ENCODE measurements around the gene PTPRK. TPM values are rescaled to one million over a fixed set of nuclear protein-coding genes. Genes with fewer than 3 reads are reported as not detected.

The PTPRK gene
- total and polyA plus RNA-seq, 2 of the 8 experiments (the other 6 are each of a cell fraction or from before 2014, with no cell fraction given), result 11.4 to 47.3 TPM

DNA sequence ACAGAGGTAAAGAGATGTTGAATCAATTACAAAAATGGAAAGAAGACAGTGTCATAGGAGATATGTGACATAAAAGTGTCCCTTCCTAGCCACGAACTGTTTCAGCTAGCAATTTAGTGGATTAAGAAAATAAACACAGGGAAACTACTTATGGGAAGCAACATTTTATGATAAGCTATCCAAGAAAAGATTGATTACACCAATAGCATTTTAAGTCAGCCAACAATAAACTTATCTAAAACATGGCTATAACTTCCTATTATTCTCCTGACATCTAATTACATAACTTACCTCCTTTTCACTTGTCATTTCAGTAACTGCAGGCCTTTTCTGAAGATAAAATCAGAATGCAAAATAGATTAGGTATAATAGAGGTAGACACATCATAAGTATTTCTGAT lies 111.4 kb downstream of the PTPRK start:
- no peak overlapping the region for H3K18ac ChIP-seq (ENCODE audit: extremely low read depth, low read length)
- no peak overlapping the region for H3K4me3 ChIP-seq (ENCODE audit: extremely low read depth in 1 of 4, insufficient read depth in 2 of 4, low read depth in 3 of 4, low read length in 4 of 4)
- WGBS, 2 experiments (ENCODE audit: extremely low coverage in 1 of 2, insufficient coverage in 1 of 2, insufficient read length in 1 of 2, insufficient replicate concordance in 2 of 2, low coverage in 1 of 2, low lambda C conversion rate in 2 of 2, missing lambda C conversion rate in 1 of 2), result 87% methylated on average over 1 of the region's 1 CpG; no CpG with 5 or more reads in 1 of the 2 experiments
- H3K79me1 ChIP-seq (ENCODE audit: low read depth, low read length), result no peaks in the 10 kb centered on the region
- POLR2A ChIA-PET (ENCODE audit: partially characterized antibody), result no interaction called here
- H2BK5ac ChIP-seq (ENCODE audit: low read depth, low read length), result no peak overlapping the region
- H2BK20ac ChIP-seq (ENCODE audit: low read length), result no peak overlapping the region
- H3K14ac ChIP-seq (ENCODE audit: insufficient read length), result no peak overlapping the region
- no peak overlapping the region for H3K23ac ChIP-seq (ENCODE audit: insufficient read length)
- H3K4me1 ChIP-seq (replicated peaks in 1 of 4; ENCODE audit: control insufficient read depth in 3 of 4, insufficient read depth in 4 of 4, low read length in 3 of 4), result peaks cover 0 to 5% (median 0%) of the 10 kb centered on the region in 4 experiments; a peak in 3 of 7 replicates
- H3K23me2 ChIP-seq (ENCODE audit: low read depth, low read length), result no peaks in the 10 kb centered on the region
- no peak overlapping the region for H2AK5ac ChIP-seq (ENCODE audit: low read depth, low read length)
- H4K91ac ChIP-seq (replicated peaks; ENCODE audit: insufficient read length, low read length), result no peak overlapping the region
- H3K27ac ChIP-seq (ENCODE audit: low read depth, low read length), result no peak overlapping the region
- DNase-seq (ENCODE audit: low read depth in 1 of 2, low spot score in 2 of 2) (no peak), FAIRE-seq (no peak)
- peaks cover 0 to 11% of the 10 kb centered on the region in 2 experiments; a peak in 2 of 4 replicates for H3K79me2 ChIP-seq (ENCODE audit: control insufficient read depth in 1 of 2, insufficient read depth in 2 of 2, low read length in 2 of 2)
- H3K4ac ChIP-seq (replicated peaks; ENCODE audit: insufficient read length, low read depth, low read length), result no peak overlapping the region
- H3K27me3 ChIP-seq (replicated peaks in 1 of 4; ENCODE audit: control insufficient read depth in 3 of 4, extremely low read depth in 1 of 4, insufficient read depth in 3 of 4, low read length in 3 of 4), result no peaks in the 10 kb centered on the region
- H3K56ac ChIP-seq (replicated peaks; ENCODE audit: insufficient read length, low read depth, low read length), result no peak overlapping the region
- no peak overlapping the region for H2AFZ ChIP-seq (ENCODE audit: low read length)
- no peaks in the 10 kb centered on the region; a peak in 1 of 4 replicates for H3K9me3 ChIP-seq (ENCODE audit: insufficient read depth in 2 of 2, low read depth in 1 of 2, low read length in 1 of 2)
- H2BK120ac ChIP-seq (replicated peaks; ENCODE audit: low read depth, low read length), result no peak overlapping the region
- no peak overlapping the region for H3K4me2 ChIP-seq (ENCODE audit: insufficient read depth in 1 of 2, low read depth in 2 of 2, low read length in 2 of 2)
- no peak overlapping the region for H4K8ac ChIP-seq (ENCODE audit: extremely low read depth, insufficient read depth, low read length)
- H4K20me1 ChIP-seq (replicated peaks in 1 of 2; ENCODE audit: control insufficient read depth in 1 of 2, insufficient read depth in 2 of 2, low read length in 2 of 2), result no peaks in the 10 kb centered on the region
- H3K9ac ChIP-seq (replicated peaks in 1 of 4; ENCODE audit: extremely low read depth in 1 of 4, low read depth in 3 of 4, low read length in 3 of 4), result no peak overlapping the region
- CTCF ChIA-PET (ENCODE audit: partially characterized antibody), result interaction anchor here (0.9 to 1.3 kb wide), 2 partner anchors 8 to 13 kb away, joined by 3 read pairs; no protein-coding TSS in a partner anchor
- no peaks in the 10 kb centered on the region for H3K36me3 ChIP-seq (ENCODE audit: control insufficient read depth in 2 of 4, insufficient read depth in 4 of 4, low read length in 3 of 4)
- no peak overlapping the region for H2BK15ac ChIP-seq (ENCODE audit: low read length)
- H4K5ac ChIP-seq (ENCODE audit: insufficient read length, low read depth, low read length), result no peak overlapping the region
- no peak overlapping the region for H2BK12ac ChIP-seq (ENCODE audit: low read depth, low read length)
- no peak for TF ChIP-seq SIX5 (IDR thresholded peaks at IDR 0.05; ENCODE audit: low read depth, low read length)
- no peak for TF ChIP-seq KDM1A (IDR thresholded peaks at IDR 0.05; ENCODE audit: borderline replicate concordance, low read length)
- TF ChIP-seq GABPA (IDR thresholded peaks at IDR 0.05; ENCODE audit: borderline replicate concordance, insufficient read depth, low read length), result no peak
- TF ChIP-seq FOSL1 (IDR thresholded peaks at IDR 0.05; ENCODE audit: insufficient read depth, low read depth, low read length), result no peak
- TF ChIP-seq POLR2AphosphoS5 (IDR thresholded peaks at IDR 0.05; ENCODE audit: low read depth, low read length), result no peak
- TF ChIP-seq JUND (IDR thresholded peaks at IDR 0.05; ENCODE audit: low read length), result no peak
- no peak for TF ChIP-seq CEBPB (IDR thresholded peaks at IDR 0.05; ENCODE audit: low read depth, low read length)
- no peak for TF ChIP-seq EP300 (IDR thresholded peaks at IDR 0.05; ENCODE audit: borderline replicate concordance in 1 of 2, low read depth in 2 of 2, low read length in 2 of 2)
- TF ChIP-seq POU5F1 (IDR thresholded peaks at IDR 0.05; ENCODE audit: low read depth, low read length), result no peak
- TF ChIP-seq, protein P1, sequence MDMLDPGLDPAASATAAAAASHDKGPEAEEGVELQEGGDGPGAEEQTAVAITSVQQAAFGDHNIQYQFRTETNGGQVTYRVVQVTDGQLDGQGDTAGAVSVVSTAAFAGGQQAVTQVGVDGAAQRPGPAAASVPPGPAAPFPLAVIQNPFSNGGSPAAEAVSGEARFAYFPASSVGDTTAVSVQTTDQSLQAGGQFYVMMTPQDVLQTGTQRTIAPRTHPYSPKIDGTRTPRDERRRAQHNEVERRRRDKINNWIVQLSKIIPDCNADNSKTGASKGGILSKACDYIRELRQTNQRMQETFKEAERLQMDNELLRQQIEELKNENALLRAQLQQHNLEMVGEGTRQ (IDR thresholded peaks at IDR 0.05; ENCODE audit: low read length), result no peak
- no peak for TF ChIP-seq SAP30 (IDR thresholded peaks at IDR 0.05; ENCODE audit: insufficient read depth, insufficient replicate concordance, low read length)
- TF ChIP-seq SRF (IDR thresholded peaks at IDR 0.05; ENCODE audit: low read depth, low read length), result no peak
- no peak for TF ChIP-seq TCF12 (IDR thresholded peaks at IDR 0.05; ENCODE audit: low read depth, low read length)
- TF ChIP-seq TBP (IDR thresholded peaks at IDR 0.05; ENCODE audit: low read depth, low read length), result no peak
